Stimulated activated CD4-positive, alpha-beta T cell treated with anti-CD3 and anti-CD28 coated beads, Interleukin-15, amount 100 ng/mL, for 1 hour (primary cell): Measurements from ENCODE around the gene TNS3.
"Not testable (repeated sequence)": the region's sequence is repeated elsewhere in the genome, so short reads cannot be mapped to it uniquely, and the experiment has no call there.

ENCODE experiments used
- DNase-seq, 2 donors: peaks; one replicate each; pipeline ENCODE4 v3.0.0-alpha.2; 2020; ENCODE audit warnings: low read depth in 1 of 2, low spot score in 1 of 2

The TNS3 gene

DNA sequence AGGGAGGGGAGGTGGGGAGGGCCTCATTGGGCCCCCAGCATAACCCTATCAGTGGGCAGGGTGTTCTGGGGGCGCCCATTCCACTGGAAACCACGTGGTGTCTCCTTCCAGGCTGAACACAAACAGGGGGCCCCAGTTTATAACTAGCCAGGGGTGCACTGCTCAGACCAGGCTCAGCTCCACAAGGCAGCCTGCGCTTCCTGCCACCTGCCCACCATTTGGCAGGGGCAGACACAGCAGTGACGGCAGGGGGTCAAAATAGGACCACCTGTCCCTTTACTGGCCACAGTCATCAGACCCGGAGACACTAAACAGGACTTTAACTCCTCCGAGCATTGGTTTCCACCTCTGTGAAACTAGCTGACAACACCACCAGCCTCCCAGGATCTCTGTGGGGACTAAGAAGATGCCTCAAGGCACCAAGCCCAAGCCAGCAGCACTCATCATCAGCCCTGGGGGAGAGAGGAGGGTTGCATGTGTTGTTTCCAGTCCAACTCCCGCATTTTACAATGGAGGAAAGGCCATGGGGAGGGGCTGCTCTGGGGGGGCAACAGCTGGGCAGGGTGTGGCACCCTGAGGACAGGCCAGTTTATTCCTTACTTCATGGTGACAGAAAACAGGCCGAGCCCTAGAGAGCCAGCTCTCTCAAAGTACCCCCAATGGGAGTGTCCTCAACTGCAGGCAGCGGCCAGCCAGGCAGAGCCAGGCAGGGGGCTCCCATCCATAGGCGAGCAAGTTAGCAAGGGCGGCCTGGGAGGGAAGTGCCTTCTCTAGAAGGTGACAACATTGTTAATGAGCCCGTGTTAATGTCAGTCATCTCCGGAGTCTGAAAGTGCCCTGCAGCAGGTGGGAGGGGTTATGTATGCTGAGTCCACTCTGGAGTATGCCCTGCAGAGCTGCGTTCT is 127.6 kb downstream of the TNS3 start:
- no peak for DNase-seq

DNA sequence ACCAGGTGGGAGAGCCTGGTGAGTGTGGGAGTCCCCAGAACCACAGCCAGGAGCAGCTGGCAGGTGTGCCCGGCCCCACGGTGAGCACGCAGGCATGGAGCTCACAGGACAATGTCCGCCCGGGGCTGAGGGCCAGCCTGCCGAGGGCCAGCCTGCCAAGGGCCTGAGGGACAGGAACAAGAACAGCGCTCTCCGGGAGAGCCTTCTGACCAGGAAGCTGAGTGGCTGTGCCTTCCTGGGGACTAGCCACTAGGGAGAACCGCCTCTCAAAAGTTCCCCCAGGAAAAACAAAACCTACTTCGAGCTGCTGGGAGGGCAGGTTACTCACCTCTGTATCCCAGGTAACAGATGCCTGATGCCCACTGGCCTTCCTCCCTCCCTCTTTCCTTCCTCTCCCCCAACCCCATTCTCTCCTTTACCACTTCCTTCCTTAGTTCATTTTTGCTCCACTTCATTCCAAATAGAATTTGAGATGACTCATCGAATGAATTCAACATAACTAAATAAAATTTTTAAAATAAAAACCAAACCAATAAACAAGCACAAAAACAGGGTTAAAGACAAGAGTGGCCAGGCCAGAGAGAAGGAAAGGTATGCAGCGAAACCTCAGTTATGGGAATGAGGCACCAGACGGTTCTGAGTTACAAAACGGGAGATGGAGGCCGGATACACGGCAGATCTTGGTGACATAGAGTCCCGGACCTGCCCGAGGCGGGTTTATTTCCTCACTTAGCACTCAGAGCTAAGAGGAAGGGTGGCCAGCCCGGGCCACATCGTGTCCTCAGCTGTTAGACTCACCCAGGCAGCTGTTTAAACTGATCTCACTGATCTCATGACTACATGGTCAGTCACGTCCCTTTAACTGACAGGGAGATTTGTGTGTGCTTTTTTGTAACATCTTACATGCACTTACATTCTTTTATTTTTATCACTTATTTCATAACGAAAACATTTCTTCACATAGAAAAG is 128.5 kb downstream of the TNS3 start:
- no peak for DNase-seq

DNA sequence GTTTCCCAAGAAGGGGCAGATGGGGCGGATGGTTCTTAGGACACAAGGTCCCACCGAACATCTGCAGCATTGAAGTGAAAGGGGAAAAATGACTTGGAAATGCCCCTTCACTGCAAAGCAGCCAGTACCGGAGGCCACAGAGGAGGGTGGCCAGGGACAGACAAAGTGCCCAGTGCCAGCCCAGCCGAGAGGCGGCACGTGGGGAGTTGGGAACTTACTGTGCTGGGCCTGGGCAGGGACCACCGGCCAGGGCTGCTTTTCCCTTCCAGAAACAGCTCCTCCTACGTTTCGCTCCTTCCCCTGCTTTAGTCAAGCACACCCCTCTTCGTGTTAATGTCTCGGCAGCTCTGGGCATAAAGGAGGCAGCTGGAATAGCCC is 129.2 kb downstream of the TNS3 start:
- DNase-seq: no peak

- no peak for DNase-seq
Observed at GRCh38 chr7:47452295-47452694, 129.6 kb downstream of the TNS3 start.

GRCh38 chr7:47451851-47452205 is 130.1 kb downstream of the TNS3 start:
- DNase-seq: no peak

- DNase-seq: no peak
Observed at GRCh38 chr7:47449810-47450590, 131.9 kb downstream of the TNS3 start.

GRCh38 chr7:47448971-47449370 is 132.9 kb downstream of the TNS3 start:
- DNase-seq: no peak

DNA sequence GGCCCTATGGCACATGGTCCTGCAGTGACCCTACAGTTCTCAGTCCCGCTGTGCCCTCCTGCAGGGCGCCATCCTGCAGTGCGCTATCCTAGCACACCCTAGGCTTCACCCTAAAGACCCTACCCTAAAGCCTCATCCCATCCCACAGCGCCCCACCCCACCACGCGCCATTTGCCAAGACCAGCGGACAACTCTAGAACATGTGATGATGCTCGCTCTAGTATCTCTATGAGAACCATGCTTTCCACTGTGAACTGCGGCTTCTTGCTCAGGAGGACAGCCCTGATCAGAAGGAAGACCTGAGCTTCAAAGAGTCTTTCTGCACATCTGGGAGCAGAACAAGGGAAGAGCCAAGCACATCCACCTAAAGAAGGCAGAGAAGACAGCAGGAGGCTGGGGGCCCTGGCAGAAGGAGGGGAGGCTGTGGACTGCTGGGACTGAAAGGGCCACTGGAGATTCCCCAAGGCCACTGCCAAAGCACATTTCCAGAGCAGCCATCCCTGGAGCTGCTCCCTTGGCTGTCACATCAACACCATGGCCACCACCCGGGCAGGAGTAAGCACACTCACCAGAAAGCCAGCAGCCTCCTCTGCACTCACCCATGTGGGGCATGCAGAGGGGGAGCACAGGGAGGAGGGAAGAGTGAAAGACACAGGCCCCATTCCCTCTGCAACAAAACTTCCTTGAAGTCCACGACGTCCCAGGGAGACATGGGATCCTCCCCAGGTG is 134.1 kb downstream of the TNS3 start:
- DNase-seq: no peak

DNA sequence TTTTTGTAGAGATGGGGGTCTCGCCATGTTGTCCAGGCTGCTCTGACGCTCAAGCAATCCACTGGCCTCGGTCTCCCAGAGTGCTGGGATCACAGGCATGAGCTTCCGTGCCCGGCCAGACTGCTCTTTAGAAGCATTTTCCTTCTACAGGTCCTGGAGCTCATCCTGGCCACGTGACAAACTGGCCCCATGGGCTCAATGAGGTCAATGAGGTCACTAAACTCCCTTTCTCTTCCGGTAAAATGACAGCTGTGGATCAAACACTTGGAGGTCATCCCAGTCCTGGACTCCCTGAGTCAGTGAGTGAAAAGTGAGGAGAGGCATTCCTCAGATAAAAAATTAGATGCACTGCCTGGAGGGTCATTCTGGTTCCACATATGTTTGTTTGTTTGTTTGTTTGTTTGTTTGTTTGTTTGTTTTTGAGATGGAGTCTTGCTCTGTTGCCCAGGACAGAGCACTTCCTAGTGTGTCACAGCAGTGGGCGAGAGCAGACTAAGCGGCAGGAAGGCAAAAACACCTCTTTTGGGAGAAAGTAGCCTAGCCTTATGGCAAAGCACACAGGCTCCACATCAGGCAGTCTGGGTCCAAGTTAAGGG is 134.9 kb downstream of the TNS3 start:
- no peak for DNase-seq

DNA sequence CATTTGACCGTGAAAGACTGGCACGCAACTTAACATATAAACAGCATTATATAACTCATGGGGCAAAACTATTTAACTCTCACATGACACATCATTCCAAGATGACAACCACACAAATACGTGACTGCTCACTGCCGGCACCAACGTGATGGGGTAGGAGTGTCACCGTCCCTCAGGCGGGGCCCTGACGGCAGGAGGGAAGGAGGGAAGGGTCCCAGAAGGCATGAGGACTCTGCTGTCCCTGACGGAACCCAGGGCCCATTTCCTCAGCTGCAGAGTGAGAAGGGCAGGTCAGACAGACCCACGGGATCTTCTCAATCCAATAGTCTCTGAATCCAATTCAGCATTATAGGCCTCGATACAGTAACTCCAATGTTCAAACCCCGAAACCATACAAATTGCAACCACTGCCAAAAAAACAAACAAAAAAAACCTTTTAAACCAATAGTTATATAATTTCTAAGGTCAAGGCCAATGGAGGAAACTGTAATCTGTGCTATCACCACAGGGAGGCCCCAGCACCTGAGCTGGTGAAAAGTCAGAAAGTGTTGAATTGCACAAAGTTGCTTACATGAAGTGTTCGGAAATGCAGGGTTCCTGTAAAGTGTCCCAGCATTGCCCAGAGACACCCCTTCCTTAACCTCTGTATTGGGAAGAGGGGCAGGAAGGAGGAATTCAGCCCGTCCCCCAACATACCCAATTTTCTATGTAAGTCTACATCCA is 137.4 kb downstream of the TNS3 start:
- DNase-seq: no peak

DNA sequence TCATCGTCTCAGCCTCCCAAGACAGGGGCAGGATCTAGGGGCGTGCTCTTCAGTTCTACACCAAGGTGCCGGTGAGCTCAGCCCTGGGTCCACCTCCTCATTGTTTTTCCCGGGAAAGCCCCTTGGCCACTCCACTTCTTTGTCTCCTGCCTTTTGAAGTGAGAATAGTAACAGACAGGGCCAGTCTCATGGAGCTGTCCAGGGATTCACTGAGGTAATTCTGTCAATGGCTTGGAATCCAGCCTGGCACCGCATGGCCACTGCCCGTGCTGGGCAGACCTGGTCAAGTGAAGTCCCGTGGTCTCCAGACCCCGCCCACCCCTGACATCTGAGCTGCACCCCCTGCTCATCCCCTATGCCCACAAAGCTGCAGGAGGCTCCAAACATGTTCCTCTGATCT is 138.9 kb downstream of the TNS3 start:
- DNase-seq: no peak

DNA sequence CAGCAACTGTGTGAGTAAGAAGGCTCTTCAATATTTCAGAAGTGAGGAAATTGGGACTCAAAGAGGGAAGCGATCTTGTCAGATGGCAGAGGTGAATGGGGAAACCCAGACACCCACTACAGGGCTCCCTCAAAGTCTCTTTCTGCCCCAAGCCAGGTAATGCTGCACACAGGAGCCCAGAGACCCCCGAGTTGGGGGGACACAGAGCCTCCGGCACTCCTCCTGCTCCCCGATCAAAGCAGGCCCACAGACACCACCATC is 139.4 kb downstream of the TNS3 start:
- DNase-seq: no peak

GRCh38 chr7:47441796-47442604 is 139.9 kb downstream of the TNS3 start:
- no peak for DNase-seq

- DNase-seq: not testable (repeated sequence)
Observed at GRCh38 chr7:47441048-47441447, 140.9 kb downstream of the TNS3 start.

GRCh38 chr7:47440320-47440719 is 141.6 kb downstream of the TNS3 start:
- no peak for DNase-seq

GRCh38 chr7:47439181-47439667 is 142.7 kb downstream of the TNS3 start:
- no peak for DNase-seq

- no peak for DNase-seq
Observed at GRCh38 chr7:47438411-47439029, 143.4 kb downstream of the TNS3 start.

GRCh38 chr7:47435889-47436312 is 146.0 kb downstream of the TNS3 start:
- DNase-seq: no peak

- DNase-seq: no peak
Observed at GRCh38 chr7:47433564-47433895, 148.4 kb downstream of the TNS3 start.
